ENCODE measurements around the gene ZKSCAN3.

DNA sequence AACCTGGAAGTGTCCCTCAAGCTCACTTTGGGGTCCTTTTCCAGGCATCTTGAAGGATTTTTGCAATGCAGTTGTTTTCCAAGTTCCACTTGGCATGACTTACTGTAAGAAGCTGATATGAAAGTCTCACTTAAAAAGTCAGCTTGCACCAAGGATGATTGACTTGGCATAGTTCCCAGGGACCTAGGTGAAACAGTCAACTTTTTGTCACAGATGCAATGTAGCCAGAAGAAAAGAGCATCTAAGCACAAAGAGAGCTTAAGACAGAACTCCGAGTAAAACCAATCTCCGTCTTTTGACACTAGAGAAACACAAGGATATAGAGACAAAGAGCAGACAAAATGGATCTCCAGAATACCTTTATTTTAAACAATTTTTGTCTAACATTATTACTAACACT, 52.5 kb downstream of the ZKSCAN3 start:
- TF ChIP-seq CTCF (IDR thresholded peaks at IDR 0.05) (no peak), ZFX (IDR thresholded peaks at IDR 0.05; ENCODE audit: borderline replicate concordance) (no peak)

Data from 22Rv1 (cell line).